Hematopoietic multipotent progenitor cell treated with erythropoietin and hydrocortisone succinate and interleukin-3 and kit ligand, for 6 days (in vitro differentiated cells): ENCODE measurements around the gene TBC1D9B.

Experiments
- DNase-seq: peaks from one replicate; pipeline ENCODE4 v3.0.0-alpha.2; 2015

The TBC1D9B gene

GRCh38 chr5:179907556-179908324 is at the start of gene TBC1D9B:
Gene TBC1D9B (minus strand): TSS chr5:179907897. CDS start chr5:179907821, 76 bp downstream.
- DNase-seq, result peak; percentile 78

DNA sequence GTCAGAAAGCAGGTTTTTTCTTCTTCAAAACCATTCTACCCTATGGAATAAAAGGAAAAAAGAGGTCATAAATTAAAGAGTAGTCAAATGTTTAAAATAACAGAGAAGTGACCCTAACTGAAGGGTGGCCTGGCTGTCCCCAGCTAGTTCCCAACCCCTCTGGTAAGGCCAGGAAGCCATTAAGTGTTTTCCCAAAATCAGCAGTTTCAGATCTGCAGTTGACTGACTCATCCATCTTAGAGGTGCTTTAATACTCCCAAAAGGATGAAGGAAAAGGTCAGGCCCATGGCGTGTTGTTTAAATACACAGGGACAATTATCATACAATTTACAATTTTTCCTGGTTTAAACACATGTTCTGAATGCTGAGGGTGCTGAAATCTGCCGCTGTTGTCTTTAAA is 47.9 kb upstream of the TBC1D9B start:
- no peak for DNase-seq

- DNase-seq, result no peak
Measured at GRCh38 chr5:179955062-179955461, 47.4 kb upstream of the TBC1D9B start.

DNA sequence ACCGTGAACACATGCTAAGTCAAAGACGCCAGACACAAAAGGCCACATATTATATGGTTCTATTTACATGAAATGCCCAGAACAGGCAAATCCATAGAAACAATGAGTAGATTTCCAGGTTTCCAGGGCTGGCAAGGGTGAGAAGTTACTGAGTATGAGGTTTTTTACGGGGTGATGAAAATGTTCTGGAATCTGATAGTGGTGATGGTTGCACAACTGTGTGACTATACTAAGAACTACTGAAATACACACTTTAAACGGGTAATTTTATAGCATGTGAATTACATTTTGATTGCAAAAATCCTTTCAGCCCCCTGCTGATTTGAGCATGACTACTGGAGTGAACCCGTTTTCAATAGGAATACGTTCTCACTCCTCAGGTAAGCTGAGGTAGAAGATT is 46.7 kb upstream of the TBC1D9B start:
- DNase-seq, result no peak

- DNase-seq, result no peak
Measured at GRCh38 chr5:179953987-179954386, 46.3 kb upstream of the TBC1D9B start.

DNA sequence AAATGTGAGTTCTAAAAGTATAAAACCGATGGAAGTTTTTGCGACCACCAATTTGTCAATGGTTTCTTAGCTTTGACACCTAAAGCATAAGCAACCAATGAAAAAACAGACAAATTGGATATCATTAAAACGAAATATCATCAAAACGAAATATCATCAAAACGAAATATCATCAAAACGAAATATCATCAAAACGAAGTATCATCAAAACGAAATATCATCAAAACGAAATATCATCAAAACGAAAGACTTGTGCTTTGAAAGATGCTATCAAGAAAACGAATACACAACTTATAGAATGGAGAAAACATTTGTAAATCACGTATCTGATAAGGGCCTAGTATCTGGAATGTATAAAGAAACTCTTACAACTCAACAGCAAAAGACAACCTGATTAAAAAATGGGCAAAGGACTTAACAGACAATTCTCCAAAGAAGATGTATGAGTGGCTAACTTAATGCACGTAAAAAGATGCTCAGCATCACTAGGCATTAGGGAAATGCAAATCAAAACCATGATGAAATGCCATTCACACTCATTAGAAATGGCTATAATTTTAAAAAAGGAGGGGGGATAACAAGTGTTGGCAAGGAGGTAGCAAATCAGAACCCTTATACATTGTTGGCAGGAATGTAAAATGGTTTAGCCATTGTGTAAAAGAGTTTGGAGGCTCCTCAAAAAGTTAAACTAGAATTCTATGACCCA is 29.4 kb upstream of the TBC1D9B start:
- no peak for DNase-seq

DNA sequence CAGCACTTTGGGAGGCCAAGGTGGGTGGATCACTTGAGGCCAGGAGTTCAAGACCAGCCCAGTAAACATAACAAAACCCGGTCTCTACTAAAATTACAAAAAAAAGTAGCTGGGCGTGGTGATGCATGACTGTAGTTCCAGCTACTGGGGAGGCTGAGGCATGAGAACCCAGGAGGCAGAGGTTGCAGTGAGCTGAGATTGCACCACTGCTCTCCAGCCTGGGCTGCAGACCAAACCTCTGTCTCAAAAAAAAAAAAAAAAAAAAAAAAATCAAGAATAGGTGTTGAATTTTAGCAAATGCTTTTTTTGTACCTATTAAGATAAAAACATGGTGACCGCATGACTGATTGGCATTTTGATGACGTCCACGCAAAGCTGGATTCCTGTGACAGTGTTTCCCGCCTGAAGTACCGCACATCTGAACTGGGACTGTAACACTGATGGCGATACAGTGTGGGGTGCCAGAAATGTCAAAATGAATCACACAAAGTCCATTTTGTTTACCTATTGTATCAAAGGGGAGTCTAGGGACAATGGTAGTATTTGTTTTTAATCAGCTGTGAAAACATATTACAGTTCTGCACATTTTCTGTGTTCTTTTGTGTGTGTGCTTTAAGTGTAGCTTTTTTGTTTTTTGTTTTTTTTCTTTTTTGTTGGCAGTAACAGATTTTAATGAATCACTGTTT is 23.2 kb upstream of the TBC1D9B start:
- DNase-seq, result no peak

DNA sequence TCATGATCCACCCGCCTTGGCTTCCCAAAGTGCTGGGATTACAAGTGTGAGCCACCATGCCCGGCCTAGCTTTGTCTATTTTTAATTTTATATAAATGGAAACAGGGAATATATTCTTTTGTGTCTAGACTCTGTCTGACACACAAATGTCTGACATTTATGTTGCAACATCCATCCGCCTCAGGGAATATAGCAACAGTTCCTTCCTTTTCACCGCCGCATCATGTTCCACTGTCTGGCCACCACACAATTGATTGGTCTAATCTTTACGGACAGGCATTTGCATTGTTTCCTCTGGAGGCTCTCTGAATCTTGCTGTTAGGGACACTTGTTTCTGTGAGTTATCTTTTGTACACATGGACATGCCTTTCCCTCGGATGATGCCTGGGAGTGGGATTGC is 20.1 kb upstream of the TBC1D9B start:
- no peak for DNase-seq

GRCh38 chr5:179926657-179927056 is 19.0 kb upstream of the TBC1D9B start:
- DNase-seq, result no peak

DNA sequence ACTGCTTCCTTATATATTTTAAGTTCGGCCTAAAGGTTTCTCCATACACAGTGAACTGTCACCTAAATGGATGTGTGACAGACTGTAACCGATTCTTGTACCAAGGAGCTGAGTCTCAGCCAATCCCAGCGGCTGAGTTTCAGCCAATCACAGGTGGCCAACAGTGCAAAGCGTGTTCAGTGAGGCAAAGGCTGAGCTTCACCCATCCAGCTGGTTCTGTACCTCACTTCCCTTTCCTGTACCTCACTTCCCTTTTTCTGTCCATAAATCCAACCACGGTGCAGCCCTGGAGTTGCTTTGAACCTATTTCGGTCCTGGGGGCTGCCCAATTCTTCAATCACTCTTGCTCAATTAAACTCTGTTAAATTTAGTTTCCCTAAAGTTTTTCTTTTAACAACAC is 15.7 kb upstream of the TBC1D9B start:
- DNase-seq, result peak; percentile 32

GRCh38 chr5:179920175-179920574 is 12.5 kb upstream of the TBC1D9B start:
- no peak for DNase-seq

DNA sequence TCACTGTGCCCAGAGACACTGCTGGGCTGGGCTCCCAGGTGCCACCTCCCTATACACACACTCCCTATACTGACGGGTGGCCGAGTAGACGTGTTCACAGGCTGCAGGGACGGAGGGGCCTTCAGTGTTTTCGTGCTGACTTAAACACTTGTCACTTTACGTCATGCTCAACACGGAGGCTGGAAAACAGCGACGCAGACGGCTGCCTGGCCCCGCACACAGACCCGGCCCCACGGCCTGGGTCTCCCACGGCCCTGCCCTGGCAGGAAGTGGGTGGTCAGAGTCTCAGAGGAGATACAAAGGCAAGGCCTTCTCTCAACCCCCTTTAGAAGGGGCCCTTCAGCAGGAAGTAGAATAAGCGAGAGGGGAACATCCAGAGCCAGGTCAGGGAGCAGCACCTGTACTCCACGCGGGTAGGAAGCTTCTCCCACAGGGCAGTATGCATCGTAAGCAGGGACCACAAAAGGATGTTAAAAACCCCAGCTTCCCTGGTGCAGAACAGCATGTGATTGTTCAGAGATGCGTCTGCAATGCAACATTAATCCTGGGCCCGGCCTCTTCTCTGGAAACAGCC is 11.9 kb upstream of the TBC1D9B start:
- no peak for DNase-seq

- no peak for DNase-seq
Measured at GRCh38 chr5:179918742-179919486, 11.2 kb upstream of the TBC1D9B start.

GRCh38 chr5:179916523-179916922 is 8.8 kb upstream of the TBC1D9B start:
- no peak for DNase-seq

GRCh38 chr5:179915406-179915935 is 7.8 kb upstream of the TBC1D9B start:
- no peak for DNase-seq

DNA sequence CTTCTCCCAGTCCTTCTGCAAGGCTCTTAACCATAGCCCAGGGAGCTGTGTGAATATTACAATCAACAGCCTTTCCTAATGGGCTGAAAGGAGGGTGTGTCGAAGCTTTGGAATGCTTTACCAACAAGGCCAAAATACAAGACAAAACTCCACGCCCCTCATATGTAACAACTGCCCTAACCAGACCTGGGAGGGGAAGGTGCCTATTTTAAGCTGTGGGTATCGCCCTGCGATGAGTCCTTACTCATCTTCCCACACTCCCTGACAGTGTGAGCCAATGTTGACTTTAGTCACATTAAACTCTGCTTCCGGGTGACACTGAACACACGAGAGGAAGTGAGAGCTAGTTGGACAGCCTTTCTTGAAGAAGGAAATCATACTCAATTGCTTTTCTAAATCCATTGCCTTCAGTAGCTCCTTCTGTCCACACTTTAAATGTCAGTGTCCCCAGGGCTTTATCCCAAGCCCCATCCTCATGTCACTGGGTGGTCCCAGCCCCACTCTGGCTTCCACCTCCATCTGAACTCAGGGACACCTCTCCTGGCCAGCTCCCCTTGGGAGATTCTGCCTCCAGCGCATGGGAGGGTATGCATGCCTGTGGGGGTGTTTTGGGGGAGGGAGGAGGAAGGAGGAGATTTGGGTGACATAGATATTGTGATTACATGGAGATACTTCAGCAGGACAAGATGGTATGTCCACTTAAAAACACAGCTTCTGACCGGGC is 6.5 kb upstream of the TBC1D9B start:
- DNase-seq, result no peak

- DNase-seq, result no peak
Measured at GRCh38 chr5:179913461-179913860, 5.8 kb upstream of the TBC1D9B start.

- DNase-seq, result no peak
Measured at GRCh38 chr5:179912951-179913350, 5.3 kb upstream of the TBC1D9B start.

DNA sequence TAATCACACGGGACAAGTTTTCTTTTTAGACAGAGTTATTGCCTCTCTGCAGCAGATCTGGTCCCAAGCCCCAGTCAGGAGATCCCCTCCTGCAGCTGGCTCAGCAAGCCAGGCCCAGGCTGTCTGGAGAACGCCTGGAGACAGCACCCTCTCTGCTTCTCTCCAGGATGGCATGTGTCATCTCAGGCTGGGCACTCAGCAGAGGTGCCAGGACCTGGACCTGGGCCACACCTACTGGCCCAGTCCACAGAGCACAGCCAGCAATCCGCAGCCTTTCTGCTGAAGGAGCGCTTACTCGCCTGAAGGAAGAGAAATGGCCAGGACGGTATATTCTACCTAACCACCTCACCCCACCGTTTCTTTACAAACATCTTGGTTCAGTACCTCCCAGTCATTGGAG is 4.7 kb upstream of the TBC1D9B start:
- no peak for DNase-seq

GRCh38 chr5:179909224-179909623 is 1.5 kb upstream of the TBC1D9B start:
- DNase-seq, result no peak

DNA sequence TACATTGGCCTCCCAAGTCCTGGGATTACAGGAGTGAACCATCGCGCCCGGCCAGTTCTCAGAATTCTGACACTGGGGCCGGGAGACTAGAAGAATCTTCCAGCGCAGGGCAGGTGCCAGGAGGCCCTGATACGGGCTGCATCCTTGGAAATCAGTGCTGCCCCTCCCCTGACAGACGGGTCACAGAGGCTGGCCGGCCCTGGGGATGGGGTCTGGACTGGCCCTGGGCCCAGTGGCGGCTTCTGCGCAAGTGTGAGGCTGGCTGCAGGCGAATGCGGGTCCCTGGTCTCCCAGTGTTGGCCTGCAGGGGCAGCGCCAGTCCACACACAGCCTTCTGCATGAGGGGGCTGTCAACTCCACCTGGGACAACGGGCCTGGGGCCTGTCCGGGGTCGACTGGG is 831 bp upstream of the TBC1D9B start:
- peak; percentile 29 for DNase-seq
